VCaP (cell line): ENCODE results near the gene KRT1.

Experiments used
- H3K27ac ChIP-seq: fragments of 450-650 bp; 2 replicates; pipeline ENCODE4 v1.5.1; 2017
- TF ChIP-seq, protein P1 (sequence below): fragments of 450-650 bp; conservative IDR thresholded peaks from 2 replicates; pipeline ENCODE4 v1.5.1; 2017; ENCODE audit warnings: mild to moderate bottlenecking, moderate library complexity

The KRT1 gene

DNA sequence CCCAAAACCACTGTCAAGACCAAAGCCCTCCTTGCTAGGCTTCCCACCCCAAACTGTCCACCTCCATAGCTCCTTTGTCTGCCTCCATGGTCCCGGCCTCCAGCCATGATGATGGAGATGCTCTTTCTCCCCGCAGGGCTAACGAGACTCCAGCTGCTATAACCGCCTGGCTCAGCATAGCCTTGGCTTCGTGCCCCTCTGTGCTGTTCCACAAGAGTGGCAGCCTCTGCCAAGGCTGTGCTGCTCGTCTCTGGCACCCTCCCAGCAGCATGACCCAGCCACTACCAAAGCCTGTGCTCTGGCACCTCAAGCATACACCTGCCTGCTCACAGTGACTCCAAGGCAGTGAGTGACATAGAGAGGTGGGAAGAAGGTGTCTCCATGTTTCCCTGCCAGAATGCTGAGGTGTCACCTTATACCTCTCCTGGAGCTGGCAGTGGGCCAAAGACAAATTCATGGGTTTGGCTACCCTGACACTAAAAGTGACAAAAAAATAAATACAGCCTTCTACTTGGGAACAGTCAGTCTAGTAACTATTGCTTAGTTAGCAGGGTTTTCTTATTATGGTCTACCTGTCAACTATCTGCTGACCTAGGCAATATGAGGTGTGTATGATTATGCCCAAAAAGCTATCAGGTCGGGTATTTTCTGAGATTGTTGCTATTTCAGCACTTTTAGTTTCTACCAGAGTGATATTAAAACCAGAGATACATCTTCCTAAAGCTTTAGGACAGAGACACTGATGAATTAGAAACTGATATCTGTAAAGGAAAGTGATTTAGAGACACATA, 45.7 kb downstream of the KRT1 start:
- TF ChIP-seq, protein P1, sequence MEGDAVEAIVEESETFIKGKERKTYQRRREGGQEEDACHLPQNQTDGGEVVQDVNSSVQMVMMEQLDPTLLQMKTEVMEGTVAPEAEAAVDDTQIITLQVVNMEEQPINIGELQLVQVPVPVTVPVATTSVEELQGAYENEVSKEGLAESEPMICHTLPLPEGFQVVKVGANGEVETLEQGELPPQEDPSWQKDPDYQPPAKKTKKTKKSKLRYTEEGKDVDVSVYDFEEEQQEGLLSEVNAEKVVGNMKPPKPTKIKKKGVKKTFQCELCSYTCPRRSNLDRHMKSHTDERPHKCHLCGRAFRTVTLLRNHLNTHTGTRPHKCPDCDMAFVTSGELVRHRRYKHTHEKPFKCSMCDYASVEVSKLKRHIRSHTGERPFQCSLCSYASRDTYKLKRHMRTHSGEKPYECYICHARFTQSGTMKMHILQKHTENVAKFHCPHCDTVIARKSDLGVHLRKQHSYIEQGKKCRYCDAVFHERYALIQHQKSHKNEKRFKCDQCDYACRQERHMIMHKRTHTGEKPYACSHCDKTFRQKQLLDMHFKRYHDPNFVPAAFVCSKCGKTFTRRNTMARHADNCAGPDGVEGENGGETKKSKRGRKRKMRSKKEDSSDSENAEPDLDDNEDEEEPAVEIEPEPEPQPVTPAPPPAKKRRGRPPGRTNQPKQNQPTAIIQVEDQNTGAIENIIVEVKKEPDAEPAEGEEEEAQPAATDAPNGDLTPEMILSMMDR, result no peak

DNA sequence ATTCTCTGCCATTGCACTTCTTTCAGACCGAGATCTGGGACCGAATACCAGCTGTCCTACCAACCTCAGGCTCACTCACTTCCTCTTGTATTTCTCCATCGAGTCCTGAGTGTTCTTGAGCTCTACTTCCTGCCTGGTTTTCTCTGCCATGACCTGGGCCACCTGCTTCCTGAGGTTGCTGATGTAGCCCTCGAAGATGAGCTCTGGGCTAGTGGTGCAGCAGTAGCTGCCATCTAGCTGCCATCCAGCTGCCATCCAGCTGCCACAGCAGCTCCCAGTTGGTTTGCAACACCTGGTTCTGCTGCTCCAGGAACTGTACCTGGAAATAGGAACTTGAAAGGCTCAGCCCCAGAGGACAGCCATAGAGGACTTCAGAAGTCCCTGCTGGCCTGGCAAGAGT, 46.8 kb downstream of the KRT1 start:
- peak overlapping the region; percentile 26; the same call in 1 of the 2 replicates for H3K27ac ChIP-seq
- TF ChIP-seq, protein P1, result no peak

More for the DNA sequence above, 45.7 kb downstream of the KRT1 start:
- peak overlapping the region; percentile 26 for H3K27ac ChIP-seq

DNA sequence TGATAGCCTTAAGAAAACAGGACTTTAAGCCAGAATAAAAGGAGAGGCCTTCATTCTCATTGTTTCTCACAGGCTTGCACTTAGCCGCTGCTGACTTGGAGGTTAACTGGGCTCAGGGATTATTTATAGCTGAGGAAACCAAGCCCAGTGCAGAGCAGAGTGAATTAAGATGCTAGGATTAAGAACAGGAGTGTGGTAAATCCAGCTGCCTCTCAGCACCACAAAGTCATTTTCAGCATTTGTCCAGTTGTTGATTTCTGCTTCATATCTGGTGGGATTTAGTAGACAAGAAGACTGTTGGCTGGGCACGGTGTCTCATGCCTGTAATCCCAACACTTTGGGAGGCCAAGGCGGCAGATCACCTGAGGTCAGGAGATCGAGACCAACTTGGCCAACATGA, 47.6 kb downstream of the KRT1 start:
- TF ChIP-seq, protein P1, result no peak
- H3K27ac ChIP-seq, result no peak overlapping the region; the same call in 1 of the 2 replicates

DNA sequence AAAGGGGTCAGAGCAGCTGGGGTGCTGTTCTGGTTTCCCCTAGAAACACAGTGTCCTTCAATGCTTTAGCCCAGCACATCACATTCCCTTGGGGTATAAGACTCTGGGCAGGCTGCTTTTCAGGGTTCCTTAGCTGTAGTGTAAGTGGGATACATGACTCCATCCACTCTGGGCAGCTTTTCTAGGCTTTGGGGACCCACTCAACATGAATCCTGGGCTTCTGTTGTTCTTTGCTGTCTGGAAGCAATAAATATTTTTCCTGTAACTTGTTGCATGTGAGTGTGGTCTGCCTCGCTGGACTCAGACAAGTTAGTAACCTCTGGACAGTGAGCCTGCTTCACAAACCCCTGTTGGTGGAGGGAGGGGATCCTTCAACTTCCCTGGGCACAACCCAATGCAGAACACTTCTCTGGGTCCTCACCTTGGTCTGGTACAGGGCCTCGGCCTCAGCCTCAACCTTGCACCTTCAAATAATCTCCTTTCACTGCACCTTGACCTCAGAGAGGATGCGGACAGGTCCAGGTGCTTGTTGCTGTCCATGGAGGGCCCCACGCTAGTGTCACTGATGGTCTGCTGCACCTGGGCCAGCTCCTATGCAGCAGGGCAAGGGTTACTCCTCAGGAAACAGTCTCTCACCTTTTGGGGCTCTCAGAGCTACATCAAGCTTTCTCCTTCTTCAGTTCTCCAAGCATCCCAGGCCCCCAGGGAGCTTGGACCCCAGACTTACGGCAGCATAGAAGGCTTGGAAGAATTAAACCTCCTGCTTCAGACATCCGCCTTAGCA, 48.3 kb downstream of the KRT1 start:
- no peak overlapping the region for H3K27ac ChIP-seq
- TF ChIP-seq, protein P1, result no peak

DNA sequence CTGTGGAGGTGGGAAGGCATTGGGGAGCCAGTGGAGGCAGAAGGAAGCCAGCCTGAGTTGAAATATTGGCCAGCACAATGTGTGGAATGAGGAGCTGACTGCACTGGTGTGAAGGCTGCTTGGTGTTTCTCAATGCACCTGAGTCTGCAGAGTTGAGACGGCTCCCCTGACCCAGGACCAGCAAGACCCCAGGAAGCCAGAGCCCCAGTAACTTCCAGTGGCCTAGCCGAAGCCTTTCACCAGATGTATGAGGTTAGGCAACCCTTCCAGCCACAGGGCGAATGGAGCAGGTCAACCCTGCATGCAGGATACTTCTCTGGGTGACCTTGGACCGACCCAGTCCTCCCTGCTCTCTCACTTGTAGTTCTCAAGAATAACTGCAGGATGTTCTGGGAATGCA, 48.9 kb downstream of the KRT1 start:
- H3K27ac ChIP-seq, result no peak overlapping the region
- TF ChIP-seq, protein P1, result no peak

DNA sequence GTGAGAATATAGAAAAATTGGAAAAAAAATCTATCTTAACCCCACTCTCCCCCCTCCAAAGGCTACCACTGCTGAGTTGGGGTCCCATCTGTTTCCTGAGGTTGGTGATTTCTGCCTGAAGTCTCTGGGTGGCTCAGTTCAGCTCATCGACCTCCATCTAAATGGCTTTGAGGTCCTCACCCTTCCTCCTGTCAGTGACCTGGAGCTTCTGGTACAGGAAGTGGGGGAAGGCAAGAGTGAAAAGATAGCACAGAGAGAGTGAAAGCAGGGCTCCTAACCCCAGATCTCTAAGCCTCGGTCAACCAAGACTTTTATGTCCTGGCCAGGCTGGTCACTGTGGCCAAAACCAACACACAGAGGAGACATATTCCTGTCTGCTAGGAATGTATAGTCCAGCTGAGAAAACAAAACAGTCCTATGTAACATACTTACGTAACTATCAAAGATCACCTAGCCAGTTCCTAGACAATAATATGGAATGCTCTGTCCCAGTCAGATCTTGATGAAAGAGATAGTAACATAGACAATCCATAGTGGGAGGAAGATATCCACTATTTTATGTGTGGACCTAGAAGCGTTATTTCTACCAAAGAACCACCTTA, 49.5 kb downstream of the KRT1 start:
- no peak overlapping the region for H3K27ac ChIP-seq
- TF ChIP-seq, protein P1, result no peak

DNA sequence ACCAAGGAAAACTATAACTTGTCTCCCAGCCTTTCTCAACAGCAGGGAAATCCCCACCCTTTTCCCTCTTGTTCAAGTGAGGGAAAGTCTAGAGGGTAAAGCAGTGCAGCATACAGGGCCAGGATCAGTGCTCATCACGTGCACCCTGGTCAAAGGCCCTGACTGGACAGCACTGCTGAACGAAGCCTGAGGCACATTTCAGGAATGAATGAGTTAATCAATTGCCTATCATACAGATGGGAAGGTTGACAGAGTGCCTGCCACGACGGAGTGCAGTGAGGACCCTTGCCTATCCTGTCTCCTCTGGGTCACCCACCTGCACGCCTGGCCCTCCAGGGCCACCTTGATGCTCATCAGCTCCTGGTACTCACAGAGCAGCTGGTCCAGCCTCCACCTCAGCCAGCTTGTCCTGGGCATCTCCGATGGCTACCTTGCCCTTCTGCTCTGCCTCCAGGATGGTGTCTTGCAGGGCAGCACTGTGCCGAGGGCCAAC, 50.2 kb downstream of the KRT1 start:
- TF ChIP-seq, protein P1, result no peak
- no peak overlapping the region for H3K27ac ChIP-seq
